PC-9 (cell line): ENCODE results near the gene AK3.

Experiments used
- CTCF ChIP-seq: fragments of 200-600 bp; sonication (generic); conservative IDR thresholded peaks from 2 replicates; pipeline ENCODE4 v1.6.1; 2017; ENCODE audit warnings: mixed run types, antibody characterized with exemption, mild to moderate bottlenecking, moderate library complexity
- EZH2 ChIP-seq: fragments of 200-600 bp; sonication (generic); IDR thresholded peaks from 2 replicates; pipeline ENCODE4 v1.8.0; 2017; ENCODE audit warnings: antibody characterized with exemption, low read depth

GRCh38 chr9:4742246-4742645 is 1.2 kb upstream of the AK3 start:
- no peak for TF ChIP-seq CTCF
- no peak for TF ChIP-seq EZH2
